GM18867 (cell line): ENCODE measurements around the gene ASIC4.
A peak's percentile ranks its signal among the peaks of the same experiment; 100 is the strongest.

Source experiments
- ATAC-seq: cut with Tn5 transposase; IDR thresholded peaks from one replicate; pipeline ENCODE4 v1.9.1; 2021; ENCODE audit warnings: mild to moderate bottlenecking, moderate library complexity; ENCODE audit not compliant: unreplicated experiment

ASIC4 gene

GRCh38 chr2:219513787-219514186, 495 bp upstream of the ASIC4 start:
- ATAC-seq, result no peak

- no peak for ATAC-seq
Measured at GRCh38 chr2:219514836-219515235, 554 bp downstream of the ASIC4 start.

DNA sequence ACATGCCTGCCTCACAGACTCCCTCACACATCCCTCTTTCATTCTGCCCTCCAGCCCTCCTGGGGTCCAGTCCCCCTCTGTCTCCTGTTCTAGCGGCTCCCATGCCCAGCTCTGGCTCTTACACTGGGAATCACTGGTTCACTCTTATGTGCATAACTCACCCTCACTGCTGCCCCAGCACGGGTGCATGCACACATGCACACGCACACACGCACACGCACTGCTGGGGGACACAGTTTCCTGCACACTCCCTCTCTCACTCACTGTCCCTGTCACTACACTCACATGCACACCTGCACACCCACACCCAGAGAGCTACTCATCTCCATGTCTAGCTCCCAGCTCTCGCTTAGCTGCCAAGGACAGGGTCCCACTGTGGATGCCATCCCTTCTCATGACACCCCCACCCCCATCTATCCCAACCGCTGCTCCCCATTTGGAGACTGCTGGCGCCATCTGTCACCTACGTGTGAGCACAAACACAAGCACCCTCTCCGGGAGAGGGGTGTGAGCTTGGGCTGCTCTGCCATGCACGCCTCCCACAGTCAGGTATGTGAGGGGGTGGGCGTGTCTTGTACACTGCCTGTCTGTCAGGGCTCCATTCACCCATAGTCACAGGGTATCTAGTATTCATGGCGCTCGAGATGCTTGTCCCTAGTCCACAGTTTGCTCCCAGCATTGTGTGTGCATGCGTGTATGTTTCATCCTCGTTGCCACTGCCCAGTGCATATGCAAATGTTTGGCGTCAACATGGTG, 1.8 kb downstream of the ASIC4 start:
- ATAC-seq, result no peak

- ATAC-seq, result no peak
Measured at GRCh38 chr2:219516888-219517287, 2.6 kb downstream of the ASIC4 start.

GRCh38 chr2:219517954-219518778, 3.9 kb downstream of the ASIC4 start:
- no peak for ATAC-seq

- ATAC-seq, result no peak
Measured at GRCh38 chr2:219519526-219519916, 5.2 kb downstream of the ASIC4 start.

GRCh38 chr2:219520079-219520478, 5.8 kb downstream of the ASIC4 start:
- no peak for ATAC-seq

GRCh38 chr2:219521066-219521880, 7.0 kb downstream of the ASIC4 start:
- ATAC-seq, result no peak

DNA sequence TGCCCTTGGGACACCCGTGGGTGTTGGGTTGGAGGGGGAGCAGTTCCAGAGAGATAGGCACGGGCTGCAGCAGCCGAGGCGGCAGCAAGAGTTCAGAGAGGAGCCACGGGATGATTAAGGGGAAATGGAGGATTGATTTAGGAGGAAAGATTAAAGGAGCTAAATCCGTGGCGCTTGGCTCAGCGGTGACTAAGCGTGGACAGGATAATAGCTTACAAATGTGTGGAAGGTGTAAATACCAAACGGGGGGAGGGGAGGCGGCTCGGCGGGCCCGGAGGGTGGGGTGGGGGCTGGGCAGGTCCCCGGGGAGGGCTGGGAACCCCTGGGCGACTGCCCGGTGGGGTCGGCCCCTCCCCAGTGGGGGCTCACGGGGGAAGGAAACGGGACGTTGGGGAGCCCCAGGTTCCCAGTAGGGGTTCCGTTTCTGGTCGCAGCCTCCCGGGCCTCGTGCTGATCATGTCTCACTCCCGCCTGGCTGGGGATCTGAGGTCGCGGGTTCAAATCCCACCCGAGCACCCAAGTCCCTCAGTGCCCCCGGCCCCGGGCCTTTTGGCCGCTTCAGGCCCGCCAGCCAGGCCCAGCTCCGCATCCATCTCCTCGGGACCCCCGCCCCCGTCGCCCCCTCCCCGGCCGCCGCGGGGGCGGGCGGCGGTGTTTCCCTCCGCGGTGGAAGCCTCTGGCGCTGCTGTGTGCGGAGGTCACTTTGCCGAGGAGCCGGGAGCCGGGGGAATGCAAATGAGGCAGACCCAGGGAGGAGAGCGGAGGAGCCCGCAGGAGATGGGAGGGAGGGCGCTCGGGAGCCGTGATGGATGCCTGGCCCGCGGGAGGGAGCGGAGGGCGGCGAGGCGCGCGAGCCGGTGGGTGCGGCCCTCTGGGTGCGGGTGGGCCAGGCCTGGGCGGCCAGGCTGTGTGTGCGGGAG, 8.1 kb downstream of the ASIC4 start:
- no peak for ATAC-seq

DNA sequence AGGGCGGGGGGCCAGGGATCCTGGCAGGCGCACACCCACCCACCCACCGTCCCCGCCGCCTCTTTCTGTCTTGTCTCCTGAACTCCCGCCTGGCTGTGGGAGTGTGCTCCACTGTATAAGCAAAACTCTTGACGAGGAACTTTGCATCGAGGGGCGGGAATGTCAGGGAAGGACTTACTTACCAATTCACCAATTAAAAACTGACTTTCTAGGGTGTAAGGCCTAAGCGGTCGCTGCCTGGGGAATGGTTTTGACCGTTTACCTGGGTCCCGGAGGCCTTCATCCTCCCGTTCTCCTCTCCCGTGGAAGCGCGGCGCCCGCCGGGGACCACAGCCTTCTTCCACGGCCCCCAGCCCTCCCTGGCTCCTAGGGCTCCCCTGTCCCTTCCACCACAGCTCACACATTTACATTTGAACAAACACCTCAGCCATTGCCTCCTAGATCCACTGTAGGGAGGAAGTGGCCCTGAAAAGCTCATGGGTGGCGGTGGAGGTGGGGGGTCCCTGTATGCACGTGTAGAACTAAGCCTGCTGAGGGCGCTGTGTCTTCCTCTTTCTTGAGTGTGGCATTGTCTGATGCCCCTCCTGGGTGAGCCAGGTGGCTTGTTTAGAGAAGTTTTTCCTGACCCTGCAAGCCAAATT, 8.9 kb downstream of the ASIC4 start:
- ATAC-seq, result no peak

DNA sequence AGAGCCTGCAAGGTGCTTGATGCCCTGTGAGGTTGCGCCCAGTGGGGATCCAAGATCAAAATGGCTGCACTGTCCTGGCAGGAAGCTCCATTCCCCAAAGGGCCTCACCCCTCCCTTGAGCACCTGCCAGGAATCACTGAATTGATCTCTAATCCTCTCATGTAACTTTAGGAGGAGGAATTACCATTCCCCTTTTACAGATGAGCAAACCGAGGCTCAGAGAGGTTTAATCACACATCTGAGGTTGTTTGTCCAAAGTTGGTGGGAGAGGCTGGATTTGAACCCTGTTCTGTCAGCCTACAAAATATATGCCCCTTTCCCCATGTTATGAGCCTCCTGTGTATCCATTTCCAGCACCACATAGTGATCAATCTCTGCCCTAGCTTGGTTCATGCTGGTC, 10.5 kb downstream of the ASIC4 start:
- ATAC-seq, result no peak

DNA sequence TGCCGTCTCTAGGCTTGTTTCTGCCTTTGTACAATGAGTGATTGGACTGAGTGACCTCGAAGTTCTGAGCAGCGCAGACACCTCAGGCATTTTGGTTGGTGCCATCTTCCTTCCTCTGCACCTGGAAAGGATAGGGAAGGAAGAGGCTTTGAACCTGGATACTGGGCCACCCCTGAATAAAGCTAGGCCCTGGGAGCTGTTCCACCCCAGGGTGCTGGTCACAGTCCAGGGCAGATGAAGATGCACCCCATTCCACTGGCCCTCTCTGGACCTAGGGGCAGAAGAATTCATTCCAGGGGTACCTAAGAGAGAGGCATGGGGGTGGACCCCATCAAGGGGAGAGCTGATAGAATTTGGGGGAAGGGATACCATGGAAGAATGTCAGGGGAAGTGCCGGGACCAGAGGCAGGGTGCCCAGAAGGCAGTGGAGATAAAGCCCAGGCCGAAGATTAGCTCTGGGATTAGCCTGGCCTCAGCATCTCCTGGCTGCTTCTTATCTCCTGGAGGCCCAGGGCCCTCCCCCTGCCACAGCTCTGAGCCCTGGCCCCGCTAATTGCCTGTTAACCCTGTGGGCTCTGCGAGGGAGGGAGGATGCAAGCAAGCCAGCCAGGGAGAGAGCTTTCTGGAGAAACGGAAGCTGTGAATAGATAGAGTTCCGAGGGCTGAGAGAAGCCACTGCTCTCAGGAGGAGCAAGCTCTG, 11.4 kb downstream of the ASIC4 start:
- ATAC-seq, result no peak

- no peak for ATAC-seq
Measured at GRCh38 chr2:219526320-219527075, 12.2 kb downstream of the ASIC4 start.

GRCh38 chr2:219527076-219527394, 12.8 kb downstream of the ASIC4 start:
- no peak for ATAC-seq

- ATAC-seq, result no peak
Measured at GRCh38 chr2:219527472-219527871, 13.2 kb downstream of the ASIC4 start.

- peak; percentile 83 for ATAC-seq
Measured at GRCh38 chr2:219530048-219530963, 16.0 kb downstream of the ASIC4 start.

DNA sequence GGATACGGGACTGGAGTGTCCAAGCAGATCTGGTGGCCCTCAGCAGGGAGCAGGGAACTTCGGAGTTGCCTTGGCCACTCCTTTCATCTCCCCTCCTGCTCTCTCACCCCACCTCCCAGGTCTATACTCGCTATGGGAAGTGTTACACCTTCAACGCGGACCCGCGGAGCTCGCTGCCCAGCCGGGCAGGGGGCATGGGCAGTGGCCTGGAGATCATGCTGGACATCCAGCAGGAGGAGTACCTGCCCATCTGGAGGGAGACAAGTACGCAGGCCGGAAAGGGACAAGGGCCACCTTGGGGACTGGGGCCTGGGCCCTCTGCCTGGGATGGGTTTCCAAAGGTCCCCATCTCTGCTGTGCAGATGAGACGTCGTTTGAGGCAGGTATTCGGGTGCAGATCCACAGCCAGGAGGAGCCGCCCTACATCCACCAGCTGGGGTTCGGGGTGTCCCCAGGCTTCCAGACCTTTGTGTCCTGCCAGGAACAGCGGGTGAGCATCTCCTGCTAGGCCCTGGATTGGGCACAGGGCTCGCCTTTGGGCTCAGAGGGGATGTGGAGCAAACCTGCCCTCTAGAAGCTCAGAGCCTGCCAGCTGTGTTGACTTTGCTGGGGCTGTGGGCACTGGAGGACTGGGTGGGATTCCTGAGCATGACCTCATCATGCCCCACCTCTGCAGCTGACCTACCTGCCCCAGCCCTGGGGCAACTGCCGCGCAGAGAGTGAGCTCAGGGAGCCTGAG, 17.5 kb downstream of the ASIC4 start:
- ATAC-seq, result no peak
